Thoracic aorta (tissue), 2 donors: ENCODE data around the gene CENPF. TPM values are rescaled to one million over a fixed set of nuclear protein-coding genes. Genes with fewer than 3 reads are reported as not detected.

Experiments
- ATAC-seq: fragments of 150-250 bp; one replicate; pipeline ENCODE4 v1.8.0; 2017; ENCODE audit warnings: low read depth; ENCODE audit not compliant: insufficient number of reproducible peaks, low FRiP score
- DNase-seq: peaks from one replicate; pipeline ENCODE4 v3.0.0-alpha.2; 2020; ENCODE audit warnings: low spot score
- H3K27ac ChIP-seq, 2 donors: fragments of 200-600 bp; sonication (generic); 1 replicate in 1 of 2; 2 replicates in 1 of 2; pipeline ENCODE4 v1.5.1; 2016; ENCODE audit warnings: mild to moderate bottlenecking in 2 of 2, moderate library complexity in 2 of 2
- H3K27me3 ChIP-seq: fragments of 200-600 bp; sonication (generic); replicated peaks from 2 replicates; pipeline ENCODE4 v1.6.0; 2016; ENCODE audit warnings: mild to moderate bottlenecking; ENCODE audit not compliant: insufficient read depth
- H3K36me3 ChIP-seq: fragments of 200-600 bp; sonication (generic); one replicate; pipeline ENCODE4 v1.5.1; 2016
- H3K4me1 ChIP-seq, 2 donors: fragments of 200-600 bp; sonication (generic); 1 replicate in 1 of 2; 2 replicates in 1 of 2; pipeline versions ENCODE4 v1.5.1 to v1.6.0; 2016; ENCODE audit warnings: low read depth in 2 of 2, mild to moderate bottlenecking in 1 of 2; ENCODE audit not compliant: control insufficient read depth in 1 of 2
- H3K4me3 ChIP-seq: fragments of 200-600 bp; sonication (generic); 2 replicates; pipeline ENCODE4 v1.5.1; 2016; ENCODE audit warnings: mild to moderate bottlenecking
- H3K9me3 ChIP-seq: fragments of 200-600 bp; sonication (generic); 2 replicates; pipeline ENCODE4 v1.5.1; 2016
- CTCF ChIP-seq: fragments of 200-600 bp; sonication (generic); IDR thresholded peaks from one replicate; pipeline ENCODE4 v1.5.1; 2019; ENCODE audit warnings: antibody characterized with exemption
- total RNA-seq, 2 donors: library from RNA; depleted of rRNA; stranded (reverse); fragments of >200 nt; gene quantifications; one replicate each; pipeline versions ENCODE4 v1.1.0 to v1.2.3, GENCODE V29; 2016

CENPF gene
- total RNA-seq, 2 donors from 2014 or later: under 0.01 to 1.8 TPM

- Histone ChIP-seq H3K4me1 (peaks cover 0 to 7% of the 10 kb centered on the region in 2 donors), H3K9me3 (peaks cover 2% of the 10 kb centered on the region), H3K36me3 (no peaks in the 10 kb centered on the region), H3K27me3 (no peaks in the 10 kb centered on the region), H3K27ac (no peak overlapping the region), H3K4me3 (no peak overlapping the region)
- ATAC-seq (no peak), DNase-seq (no peak)
- TF ChIP-seq CTCF: no peak
Measured at GRCh38 chr1:214581785-214582184, 21.2 kb upstream of the CENPF start.

GRCh38 chr1:214582289-214582891, 20.6 kb upstream of the CENPF start:
- H3K4me1 ChIP-seq: peaks cover 0 to 7% of the 10 kb centered on the region in 2 donors
- H3K9me3 ChIP-seq: no peaks in the 10 kb centered on the region
- ATAC-seq (no peak), DNase-seq (no peak)
- TF ChIP-seq CTCF: no peak
- H3K27ac ChIP-seq: no peak overlapping the region
- no peak overlapping the region for H3K4me3 ChIP-seq
- H3K36me3 ChIP-seq: no peaks in the 10 kb centered on the region
- no peaks in the 10 kb centered on the region for H3K27me3 ChIP-seq

- Histone ChIP-seq H3K36me3 (no peaks in the 10 kb centered on the region), H3K27ac (no peak overlapping the region), H3K27me3 (no peaks in the 10 kb centered on the region), H3K4me1 (peaks cover 0 to 7% of the 10 kb centered on the region in 2 donors), H3K4me3 (no peak overlapping the region), H3K9me3 (no peaks in the 10 kb centered on the region)
- TF ChIP-seq CTCF: no peak
- ATAC-seq: no peak
- DNase-seq: no peak
Measured at GRCh38 chr1:214583113-214583512, 19.9 kb upstream of the CENPF start.

GRCh38 chr1:214583824-214584554, 19.0 kb upstream of the CENPF start:
- DNase-seq (no peak), ATAC-seq (no peak)
- H3K27me3 ChIP-seq: no peaks in the 10 kb centered on the region
- no peak overlapping the region for H3K27ac ChIP-seq
- no peak overlapping the region for H3K4me3 ChIP-seq
- H3K36me3 ChIP-seq: no peaks in the 10 kb centered on the region
- H3K9me3 ChIP-seq: no peaks in the 10 kb centered on the region
- no peak for TF ChIP-seq CTCF
- H3K4me1 ChIP-seq: peaks cover 0 to 7% of the 10 kb centered on the region in 2 donors

GRCh38 chr1:214584805-214585766, 17.9 kb upstream of the CENPF start:
- Histone ChIP-seq H3K27ac (no peak overlapping the region), H3K36me3 (no peaks in the 10 kb centered on the region), H3K4me3 (no peak overlapping the region), H3K4me1 (peaks cover 0 to 7% of the 10 kb centered on the region in 2 donors), H3K9me3 (no peaks in the 10 kb centered on the region), H3K27me3 (no peaks in the 10 kb centered on the region)
- TF ChIP-seq CTCF: peak; percentile 80
- peak; percentile 52 for ATAC-seq
- DNase-seq: no peak
